HG03175 (cell line): ENCODE data around the gene HOXA13.

Experiments
- ATAC-seq: cut with Tn5 transposase; IDR thresholded peaks from one replicate; pipeline ENCODE4 v1.9.1; 2021; ENCODE audit warnings: mild to moderate bottlenecking, moderate library complexity; ENCODE audit not compliant: unreplicated experiment

The HOXA13 gene

DNA sequence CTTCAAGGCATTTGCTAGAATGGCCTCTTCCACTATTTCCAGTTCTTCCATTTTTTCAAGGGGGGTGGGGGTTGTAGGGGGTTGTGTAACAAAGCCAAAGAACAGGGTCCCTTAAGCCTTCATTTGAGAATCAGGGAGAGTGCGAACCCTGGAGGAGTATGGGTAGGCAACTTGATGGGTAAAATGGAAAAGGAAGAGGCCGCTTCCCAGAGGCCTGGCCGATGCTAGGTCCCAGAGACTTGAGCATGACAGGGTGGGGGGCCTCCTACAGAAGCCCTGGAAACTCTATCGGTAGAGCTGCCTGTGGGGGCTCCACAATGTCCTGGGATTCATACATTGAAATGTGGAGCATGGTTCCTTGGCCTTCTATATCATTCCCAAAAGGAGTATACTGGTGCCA lies 9.1 kb upstream of the HOXA13 start:
- no peak for ATAC-seq

DNA sequence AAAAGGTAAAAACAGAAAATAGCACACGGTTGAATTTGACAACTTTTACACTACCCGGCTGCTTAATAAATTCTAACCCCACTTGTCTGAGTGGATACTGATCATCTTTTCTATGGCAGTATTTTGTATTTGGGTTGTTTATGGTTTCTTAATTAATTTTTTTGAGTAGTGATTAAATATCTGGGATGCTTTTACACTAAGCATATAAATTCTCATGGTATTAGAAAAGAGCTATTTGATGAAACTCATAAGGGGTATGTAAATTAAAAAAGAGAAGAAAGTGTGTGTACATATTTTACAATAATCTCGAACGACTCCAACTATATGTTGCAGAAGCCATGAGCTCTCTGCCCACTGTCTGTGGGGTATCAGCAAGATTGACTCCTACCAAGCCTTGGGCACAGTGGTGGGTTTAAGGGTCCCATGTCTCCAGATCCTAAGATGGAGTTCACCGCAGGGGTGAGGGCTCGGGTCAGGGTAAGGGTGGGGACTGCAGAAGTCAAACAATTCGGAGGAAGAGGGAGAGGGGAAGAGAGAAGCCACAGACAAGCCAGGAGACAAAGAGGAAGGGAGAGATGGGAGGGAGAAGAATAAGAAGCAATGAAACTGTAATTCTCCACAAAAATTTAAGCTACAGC lies 7.6 kb upstream of the HOXA13 start:
- ATAC-seq: no peak

DNA sequence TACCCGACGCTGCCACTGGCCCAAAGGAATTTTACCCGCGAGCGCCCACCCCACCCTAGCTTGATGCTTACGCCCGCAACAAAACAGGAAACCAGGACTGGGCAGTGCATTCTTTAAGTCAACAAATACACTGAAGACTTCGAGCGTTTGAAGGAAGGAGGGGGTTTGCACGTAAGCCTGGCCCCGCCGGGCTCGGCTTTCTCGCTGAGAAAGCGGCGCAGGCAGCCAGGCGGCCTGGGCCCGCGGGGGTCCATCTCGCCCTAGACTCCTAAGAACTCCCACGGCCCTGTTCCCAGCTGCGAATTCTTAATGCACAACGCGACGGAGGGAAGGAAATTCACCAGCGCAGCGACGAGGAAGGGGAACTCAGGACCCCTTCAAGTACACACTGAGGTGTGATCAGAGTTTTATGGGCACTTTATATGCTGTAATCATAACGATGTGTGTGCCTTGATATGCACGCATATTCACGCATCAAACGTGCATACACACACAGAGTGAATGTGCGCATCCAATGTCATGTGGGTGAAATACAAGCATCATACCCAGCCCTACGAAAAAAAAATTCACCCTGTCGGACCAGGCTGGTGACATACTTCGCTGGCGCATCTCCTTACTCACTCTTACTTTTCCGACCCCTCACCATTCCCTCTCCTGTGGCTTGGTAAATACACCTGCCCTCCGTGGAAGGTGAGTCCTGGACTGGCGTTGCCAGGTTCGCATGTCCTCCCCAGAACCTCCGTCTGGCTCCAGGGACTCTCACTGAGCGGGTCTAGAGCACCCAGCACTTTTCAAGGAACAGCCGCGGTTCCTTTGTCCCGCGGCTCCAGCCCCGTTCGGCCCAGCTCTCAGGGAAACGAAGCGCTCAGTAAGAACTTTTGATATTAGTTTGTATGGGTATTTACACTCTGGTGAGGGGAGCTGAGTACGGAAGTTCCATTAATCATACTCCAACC lies 5.7 kb upstream of the HOXA13 start:
- no peak for ATAC-seq

DNA sequence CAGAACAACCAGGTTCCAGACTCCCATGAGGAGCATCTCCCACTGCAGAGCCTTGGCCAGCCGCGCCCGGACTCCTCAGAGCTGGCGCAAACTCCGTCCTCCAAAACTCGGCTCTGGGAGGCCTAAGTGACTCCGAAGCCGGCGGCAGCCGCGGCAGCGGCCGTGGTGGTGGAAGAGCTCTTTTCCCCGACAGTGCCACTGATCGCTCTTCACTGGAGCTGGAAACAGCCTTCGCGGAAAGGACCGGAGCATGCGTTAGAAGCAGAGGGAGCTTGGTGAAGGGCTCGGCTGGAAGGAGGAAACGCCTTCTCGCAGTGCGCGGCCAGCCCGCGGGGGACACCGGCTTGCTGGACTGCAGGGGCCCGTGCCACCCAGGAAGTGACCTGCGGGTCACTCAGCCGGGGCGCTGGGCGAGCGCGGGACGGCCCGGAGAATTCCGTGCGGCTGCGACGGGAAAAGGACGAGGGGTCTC lies 5.0 kb upstream of the HOXA13 start:
- ATAC-seq: no peak

DNA sequence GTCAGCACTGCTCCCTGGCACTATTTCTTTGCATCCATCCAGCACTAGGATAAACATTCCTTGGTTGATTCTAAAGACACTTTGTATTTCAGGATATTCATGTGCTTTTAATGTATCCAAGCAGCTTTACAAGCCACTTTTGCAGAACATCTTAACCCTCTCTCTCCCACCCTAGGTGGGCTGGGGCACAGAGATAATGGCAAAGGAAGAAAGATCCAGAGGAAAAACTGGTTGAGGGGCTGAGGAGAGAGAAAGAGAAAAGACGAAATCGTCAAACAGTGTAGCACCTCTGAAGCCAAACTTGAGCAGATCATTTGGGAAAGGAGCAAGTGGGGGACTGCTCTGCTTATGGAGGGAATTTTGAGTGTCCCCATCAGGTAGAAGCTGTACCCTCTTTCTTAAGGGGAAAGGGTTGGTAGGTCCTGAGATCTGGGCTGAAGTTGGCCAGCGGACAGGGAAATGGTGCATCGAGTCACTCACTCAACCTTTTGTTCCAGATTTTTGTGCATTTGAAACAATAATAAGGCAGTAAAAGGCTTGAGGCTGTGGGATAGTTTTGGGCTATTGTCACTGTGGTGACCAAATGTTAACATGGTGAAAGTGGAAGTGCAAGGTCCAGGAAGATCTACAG lies 4.2 kb upstream of the HOXA13 start:
- no peak for ATAC-seq

DNA sequence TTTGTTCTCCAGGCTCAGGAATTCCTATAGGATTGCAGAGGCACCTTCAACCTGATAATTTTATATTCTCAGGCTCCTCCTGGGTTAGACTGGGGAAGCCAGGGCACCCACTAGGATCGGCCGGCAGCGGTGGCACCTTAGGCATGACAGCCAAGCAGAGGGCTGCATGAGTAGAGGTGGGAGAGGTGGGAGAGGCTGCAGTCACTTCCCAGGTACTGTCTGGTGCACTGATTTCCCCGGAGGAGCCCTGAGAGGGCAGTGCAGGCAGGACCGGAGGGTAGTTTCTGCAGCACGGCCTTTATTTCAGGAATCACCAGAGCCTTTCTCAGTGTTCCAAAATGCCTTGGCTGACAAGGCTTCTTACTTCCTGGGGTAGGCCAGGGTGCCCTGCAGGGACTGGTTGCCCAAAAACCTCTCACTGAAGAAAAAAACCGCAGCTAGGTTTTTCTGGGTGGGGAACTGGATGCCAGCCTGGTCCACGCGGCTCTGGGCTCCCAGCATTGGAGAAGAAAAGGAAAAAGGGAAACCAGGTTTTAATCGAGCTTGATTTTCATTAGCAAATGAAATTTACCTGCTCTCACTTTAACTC lies 3.6 kb upstream of the HOXA13 start:
- ATAC-seq: no peak

DNA sequence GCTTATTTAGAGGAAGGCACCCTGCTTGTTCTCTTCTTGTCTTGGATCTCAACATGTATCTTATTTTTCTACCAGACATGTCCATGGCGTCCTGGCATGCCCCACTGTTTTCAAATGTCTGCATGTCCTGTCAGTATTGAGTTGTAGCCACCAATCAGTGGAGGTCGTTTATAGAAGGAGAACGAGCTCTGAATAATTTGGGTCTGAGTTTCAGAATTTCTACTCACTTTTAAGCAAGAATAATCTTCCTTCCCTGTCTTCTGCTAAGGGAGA lies 2.9 kb upstream of the HOXA13 start:
- no peak for ATAC-seq

DNA sequence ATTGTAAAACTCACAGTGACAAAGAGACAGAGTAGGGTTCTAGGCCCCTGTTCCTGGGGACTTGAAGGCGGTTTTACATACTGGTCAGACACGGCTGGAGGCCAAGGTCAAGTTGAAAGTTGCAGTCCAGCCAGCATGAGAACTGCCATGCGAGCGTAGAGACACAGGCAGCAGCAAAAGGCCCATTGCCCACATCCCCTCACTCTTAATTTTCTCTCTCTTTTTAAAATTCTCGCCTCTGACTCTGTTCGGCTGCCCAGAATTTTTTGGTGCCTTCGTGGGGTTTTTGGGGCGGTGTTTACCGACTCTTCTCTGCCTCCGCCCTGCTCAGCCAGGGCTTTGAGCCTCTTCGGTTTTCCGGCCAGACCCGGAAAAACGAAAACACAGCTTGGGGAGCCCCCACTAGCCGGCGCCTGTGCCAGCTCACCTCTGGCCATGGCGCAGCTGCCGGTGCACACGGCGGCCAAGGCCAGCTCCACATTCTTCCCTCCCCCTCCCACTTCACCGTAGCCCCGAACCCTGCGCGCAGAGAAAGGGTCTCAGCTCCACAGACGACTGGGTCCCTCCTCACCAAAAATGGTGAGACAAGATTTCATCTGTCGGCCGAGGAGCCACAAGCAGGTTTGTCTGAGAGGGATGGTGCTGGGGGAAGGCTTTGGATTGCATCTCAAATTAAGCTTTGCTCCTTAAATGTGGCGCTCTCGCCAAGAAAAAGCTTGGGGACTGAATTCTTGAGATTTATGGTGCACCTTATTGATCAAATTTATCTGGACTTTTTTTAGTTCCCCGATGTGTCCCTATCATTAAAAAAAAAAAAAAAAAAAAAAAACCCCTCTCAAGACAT lies 2.3 kb upstream of the HOXA13 start:
- ATAC-seq: no peak

DNA sequence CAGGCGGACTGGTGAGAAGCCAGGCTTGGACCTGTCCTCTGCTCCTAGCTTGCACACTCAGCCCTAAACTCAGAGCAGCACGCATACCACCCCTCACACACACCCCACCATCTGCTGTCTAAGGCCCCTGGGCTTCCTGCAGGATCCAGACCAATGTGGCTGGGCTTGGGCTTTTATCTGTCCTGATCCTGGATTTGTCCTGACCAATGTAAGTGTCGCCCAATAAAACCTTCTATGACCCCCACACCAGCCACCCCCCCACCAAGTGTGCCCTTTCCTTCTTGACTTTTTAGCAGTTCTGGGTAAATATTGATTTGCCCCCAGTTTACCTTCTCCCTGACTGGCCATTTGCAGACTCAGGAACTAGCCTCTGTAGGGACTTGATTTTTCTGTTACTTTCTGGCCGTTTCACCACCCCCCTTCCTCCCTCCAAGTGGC lies 1.7 kb upstream of the HOXA13 start:
- ATAC-seq: no peak

DNA sequence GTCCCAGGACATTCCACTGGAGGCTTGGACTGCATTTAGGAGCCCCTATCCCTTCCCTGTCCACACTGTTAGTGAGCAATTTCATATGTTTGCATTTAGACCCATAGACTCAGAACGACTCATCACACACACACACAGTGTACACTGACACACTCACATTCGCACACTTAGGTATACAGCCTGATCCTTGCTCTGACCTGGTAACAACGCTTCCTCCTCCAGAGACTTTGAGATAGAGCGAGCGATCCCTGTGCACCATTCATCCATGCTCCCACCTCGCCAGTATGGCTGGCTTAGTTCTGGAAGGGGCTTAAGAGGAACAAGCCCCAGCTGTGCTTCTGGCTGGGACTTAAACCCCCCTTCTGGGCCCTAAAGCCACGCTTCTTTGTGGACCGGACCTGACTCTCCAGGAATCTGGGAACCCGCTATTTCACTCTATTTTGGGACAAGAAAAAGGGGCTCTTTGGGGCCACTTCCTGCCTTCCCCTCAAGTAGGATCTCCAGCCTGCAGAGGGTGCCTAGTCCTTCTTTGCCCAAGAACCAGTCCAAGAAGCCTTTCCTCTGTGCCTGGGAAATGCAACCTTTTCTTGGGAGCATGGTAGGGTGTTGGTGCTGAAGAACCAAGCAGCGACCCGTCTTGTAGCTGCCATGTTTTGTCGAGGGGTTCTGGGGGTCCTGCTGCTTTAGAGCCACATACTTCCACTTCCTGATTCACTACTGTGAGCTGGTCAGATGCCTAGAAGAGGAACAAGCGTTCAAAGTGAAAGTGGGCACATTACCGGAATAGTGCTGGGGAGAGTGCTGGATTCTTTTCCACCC lies 1.1 kb upstream of the HOXA13 start:
- ATAC-seq: no peak

DNA sequence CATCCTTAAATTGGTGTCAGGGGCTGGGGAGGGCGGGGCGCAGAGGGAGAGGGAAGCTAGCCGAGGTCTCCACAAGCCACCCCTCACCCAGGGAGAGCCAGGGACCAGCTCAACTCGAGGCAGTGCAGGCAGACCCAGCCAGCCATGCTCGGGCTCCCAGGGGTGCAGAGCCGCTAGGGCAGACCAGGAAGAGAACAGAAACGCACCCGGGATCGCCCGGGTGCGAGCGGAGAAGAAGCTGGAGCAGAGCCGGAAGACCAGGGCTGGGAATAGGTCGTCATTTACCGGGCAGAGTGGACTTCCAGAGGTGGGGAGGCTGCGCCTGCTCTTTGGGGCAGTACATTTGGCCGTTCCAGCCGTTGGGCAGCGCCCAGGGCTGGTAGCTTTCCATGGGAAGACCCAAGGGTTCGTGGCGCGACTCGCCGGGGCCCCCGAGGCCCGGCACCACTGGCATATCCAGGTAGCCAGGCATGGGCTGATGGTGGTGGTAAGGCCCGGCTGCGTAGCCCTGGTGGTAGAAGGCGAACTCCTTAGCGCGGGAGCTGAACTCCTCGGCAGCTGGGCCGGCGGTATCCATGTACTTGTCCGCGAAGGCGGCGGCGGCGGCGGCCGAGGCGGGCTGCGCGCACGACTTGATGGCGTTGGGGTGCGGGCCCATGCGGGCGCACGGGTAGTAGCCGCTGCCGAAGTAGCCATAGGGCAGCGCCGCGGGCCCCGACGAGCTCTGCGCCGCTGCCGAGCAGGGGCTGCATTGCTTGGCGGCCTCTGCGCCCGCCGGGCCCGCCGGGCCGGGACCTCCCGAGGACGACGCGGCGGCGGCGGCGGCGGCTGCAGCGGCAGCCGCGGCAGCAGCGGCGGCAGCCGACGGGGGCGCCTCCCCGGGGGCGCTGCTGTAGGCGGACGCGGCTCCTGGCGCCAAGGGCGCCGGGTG lies 755 bp downstream of the HOXA13 start:
- no peak for ATAC-seq

DNA sequence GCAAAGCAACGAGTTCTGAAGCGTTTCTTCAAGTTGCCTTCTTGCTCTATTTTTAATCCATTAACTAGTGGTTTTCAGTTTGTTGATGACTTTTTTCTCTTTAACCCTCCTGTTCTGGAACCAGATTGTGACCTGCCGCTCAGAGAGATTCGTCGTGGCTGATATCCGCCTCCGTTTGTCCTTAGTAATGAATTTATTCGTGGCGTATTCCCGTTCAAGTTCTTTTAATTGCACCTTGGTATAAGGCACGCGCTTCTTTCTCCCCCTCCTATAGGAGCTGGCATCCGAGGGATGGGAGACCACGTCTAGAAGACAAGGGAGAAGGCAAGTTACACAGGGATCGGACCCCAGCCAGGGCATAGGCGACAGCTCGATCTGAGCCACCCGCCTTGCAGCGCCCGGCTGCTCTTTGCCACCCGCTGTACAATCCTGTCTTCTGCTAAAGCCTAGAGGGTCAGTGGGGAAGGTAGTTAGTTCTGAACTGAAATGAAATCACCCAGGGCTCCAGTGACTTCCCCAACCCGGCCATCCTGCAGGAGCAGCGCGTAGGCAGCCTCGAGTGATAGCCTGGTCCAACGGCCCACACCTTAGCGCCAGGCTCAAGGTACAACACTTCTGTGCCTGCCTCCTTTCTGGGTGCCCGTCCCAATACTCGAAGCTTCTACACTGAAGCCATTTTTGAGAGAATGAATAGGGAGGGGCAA lies 1.6 kb downstream of the HOXA13 start:
- ATAC-seq: no peak

DNA sequence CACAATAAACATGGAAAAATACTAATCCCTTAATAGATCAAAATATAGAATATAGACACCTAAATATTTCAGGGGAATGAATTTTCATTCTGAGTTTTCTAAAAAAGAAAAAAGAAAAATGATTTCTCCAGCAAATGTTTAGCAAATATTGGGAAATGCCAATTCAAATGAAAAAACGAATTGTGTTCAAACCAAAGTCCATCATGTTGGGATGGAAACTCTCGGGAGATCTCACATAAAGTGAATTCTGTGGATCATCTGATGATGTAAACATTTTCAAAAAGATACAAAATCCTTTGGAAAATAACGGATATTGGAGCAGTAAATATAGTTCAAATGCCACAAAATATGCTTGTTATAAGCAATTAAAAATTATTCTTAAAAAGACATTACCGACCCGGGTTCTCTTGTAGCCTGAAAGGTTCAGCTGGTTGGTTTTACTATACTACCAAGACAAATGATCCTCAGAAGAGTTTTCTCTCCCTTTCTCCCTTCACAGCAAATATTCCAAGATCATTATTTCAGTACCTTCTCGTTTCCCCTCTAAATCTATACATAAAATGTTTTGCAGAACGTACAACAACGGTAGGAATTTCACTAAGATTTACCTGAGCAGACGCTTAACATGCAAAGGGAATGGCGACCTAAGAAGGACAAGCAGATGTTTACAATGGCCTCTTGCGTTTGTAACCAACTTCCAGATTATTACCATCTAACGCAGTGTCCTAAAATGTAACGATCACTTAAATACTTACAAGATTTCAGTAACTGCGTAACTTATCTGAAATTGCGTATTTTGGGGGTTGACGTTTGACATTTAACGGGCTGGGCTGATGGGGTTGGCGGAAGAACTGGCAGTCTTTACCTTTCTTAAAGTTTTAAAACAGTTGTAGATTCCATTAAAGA lies 2.5 kb downstream of the HOXA13 start:
- ATAC-seq: no peak

DNA sequence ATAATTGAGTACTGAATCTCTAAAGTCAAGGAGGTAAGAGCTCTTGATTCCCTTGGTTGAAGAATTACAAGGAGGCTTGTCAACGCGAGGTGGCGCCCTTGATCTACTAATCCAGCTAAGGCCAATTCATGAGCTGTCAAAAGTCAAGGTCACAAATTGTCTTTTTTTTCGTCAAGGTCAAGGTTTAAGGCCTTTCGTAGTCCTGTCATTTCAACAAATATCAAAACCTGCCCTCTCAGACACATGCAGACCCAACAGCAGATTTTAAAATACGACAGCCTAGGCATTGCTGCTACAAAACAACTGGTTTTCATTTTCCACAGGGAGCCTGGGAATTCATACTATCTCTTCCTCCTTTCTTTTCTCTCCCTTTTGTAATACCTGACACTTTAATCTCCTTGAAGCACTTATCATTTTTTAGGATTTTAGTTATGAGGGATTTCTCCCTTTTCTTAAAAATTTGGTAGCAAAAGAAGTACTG lies 3.6 kb downstream of the HOXA13 start:
- no peak for ATAC-seq

DNA sequence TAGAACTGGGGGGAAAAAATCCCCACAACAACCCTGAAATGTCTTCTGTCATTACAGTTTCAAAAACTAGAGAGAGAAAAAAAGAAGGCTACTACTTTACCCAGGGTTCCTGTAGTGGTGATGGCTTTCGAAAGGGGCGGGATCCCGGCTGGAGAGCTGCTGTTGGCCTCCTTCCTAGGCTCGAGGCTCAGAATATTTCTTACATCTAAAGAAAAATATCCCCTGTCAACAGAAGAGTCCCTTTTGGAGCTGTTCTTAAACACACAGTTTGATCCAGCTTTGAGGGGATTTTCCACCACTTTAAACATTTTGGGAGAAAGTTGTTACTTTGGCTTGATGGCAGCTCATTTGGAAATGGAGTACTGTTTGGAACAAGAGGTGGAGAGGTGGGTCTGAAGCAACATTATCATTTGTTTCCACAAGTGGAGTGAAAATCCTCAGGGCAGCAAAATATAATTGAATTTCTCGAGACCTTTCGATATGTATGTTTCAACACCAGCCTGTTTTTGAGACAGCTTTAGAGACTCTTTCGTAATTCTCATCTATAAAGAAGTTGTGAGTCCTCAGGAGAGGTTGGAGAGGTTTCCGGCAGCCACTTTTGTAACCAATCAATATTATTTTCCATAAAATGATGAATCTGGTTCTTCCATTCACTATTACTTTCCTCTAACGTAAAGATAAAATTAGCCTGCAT lies 5.1 kb downstream of the HOXA13 start:
- ATAC-seq: no peak

DNA sequence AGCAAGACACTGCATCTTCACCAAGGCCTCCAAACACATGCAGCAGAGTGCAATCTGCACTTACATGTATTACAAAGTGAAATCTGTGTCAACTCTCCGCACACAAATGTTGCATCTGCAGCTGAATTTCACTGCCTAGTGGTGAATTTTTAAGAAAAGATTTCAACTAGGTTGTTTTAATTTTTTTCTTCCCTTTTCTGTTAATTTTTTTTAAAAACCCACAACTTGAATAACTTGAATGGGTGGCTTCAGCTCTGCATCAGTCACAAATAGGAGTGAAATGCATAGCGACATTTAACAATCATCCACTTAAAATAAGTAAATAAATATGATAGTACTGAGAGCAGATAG lies 5.9 kb downstream of the HOXA13 start:
- no peak for ATAC-seq
